ENCODE results near the gene DTD1.

DNA sequence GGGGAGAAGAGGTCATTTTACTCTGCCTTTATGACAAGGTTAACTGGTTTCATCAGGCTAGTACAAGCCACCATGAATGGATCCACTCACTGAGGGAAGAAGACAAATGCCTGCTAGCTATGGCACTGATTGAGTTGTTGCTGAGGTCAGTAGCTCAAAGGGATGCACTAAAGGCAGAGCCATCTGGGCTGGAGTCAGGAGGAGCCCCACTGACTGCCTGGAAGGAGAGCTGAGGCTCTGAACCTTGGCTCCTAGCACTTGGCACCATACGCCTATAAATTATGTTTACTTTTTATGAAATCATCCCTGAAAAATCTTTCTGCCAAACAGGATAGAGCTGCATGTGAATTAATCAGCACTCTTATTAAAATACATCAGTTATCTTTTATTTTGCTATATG is 104.6 kb downstream of the DTD1 start:
- no peak for TF ChIP-seq SNAPC2 (CRISPR knock-in tag; IDR thresholded peaks at IDR 0.05)
- TF ChIP-seq, protein P1, sequence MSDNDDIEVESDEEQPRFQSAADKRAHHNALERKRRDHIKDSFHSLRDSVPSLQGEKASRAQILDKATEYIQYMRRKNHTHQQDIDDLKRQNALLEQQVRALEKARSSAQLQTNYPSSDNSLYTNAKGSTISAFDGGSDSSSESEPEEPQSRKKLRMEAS (IDR thresholded peaks at IDR 0.05) = no peak
- TF ChIP-seq ZMYM2 (CRISPR knock-in tag; IDR thresholded peaks at IDR 0.05) = no peak
- TF ChIP-seq, protein P2, sequence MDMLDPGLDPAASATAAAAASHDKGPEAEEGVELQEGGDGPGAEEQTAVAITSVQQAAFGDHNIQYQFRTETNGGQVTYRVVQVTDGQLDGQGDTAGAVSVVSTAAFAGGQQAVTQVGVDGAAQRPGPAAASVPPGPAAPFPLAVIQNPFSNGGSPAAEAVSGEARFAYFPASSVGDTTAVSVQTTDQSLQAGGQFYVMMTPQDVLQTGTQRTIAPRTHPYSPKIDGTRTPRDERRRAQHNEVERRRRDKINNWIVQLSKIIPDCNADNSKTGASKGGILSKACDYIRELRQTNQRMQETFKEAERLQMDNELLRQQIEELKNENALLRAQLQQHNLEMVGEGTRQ (IDR thresholded peaks at IDR 0.05; ENCODE audit: low read depth, low read length) = no peak
- TF ChIP-seq, protein P2 (CRISPR knock-in tag; IDR thresholded peaks at IDR 0.05; ENCODE audit: borderline replicate concordance) = no peak
